Caco-2 (cell line): ENCODE data around the gene TRAFD1. TPM values are rescaled to one million over a fixed set of nuclear protein-coding genes. Genes with fewer than 3 reads are reported as not detected.

Source experiments
- BruUV-seq: library from RNA; stranded (reverse); fragments of 400-500 nt; replicated peaks from 2 replicates; lab custom pipeline; 2021; lab: Mats Ljungman, UMichigan
- CTCF ChIA-PET: fragments of 300-600 bp; sonication (Branson Sonifier 250); formaldehyde crosslinking; loops from one replicate; lab custom pipeline; 2022; ENCODE audit warnings: antibody characterized with exemption; lab: Charles Lee
- POLR2A ChIA-PET: fragments of 300-600 bp; sonication (Branson Sonifier 250); formaldehyde crosslinking; loops from one replicate; lab custom pipeline; 2022; ENCODE audit warnings: antibody characterized with exemption; lab: Charles Lee
- DNase-seq, 2 experiments: peaks; one replicate each; pipeline versions ENCODE4 v3.0.0 to v3.0.0-alpha.2; 2020 to 2022
- H3K27me3 ChIP-seq: replicated peaks from 2 replicates; pipeline ENCODE4 v1.6.0; 2011; ENCODE audit warnings: low read length; ENCODE audit not compliant: control insufficient read depth, insufficient read depth
- H3K36me3 ChIP-seq: 2 replicates; pipeline ENCODE4 v1.5.1; 2011; ENCODE audit warnings: low read length; ENCODE audit not compliant: control insufficient read depth, insufficient read depth
- H3K4me1 ChIP-seq: fragments of 250-450 bp; sonication (Bioruptor Pico); 2 replicates; pipeline ENCODE4 v1.5.1; 2020; ENCODE audit warnings: mild to moderate bottlenecking
- H3K4me3 ChIP-seq: 2 replicates; pipeline ENCODE4 v1.5.1; 2011; ENCODE audit warnings: low read depth, mild to moderate bottlenecking, control low read depth, low read length
- H3K9me3 ChIP-seq: fragments of 250-450 bp; sonication (Bioruptor Pico); 2 replicates; pipeline ENCODE4 v1.5.1; 2020; ENCODE audit warnings: mild to moderate bottlenecking, moderate library complexity
- H3K27ac Mint-ChIP-seq: one replicate; pipeline ENCODE4 v1.8.0; 2022; ENCODE audit warnings: mixed read lengths; ENCODE audit not compliant: unreplicated experiment
- H3K27me3 Mint-ChIP-seq: one replicate; pipeline ENCODE4 v1.8.0; 2022; ENCODE audit warnings: mixed read lengths; ENCODE audit not compliant: insufficient read depth, unreplicated experiment
- H3K36me3 Mint-ChIP-seq: one replicate; pipeline ENCODE4 v1.8.0; 2022; ENCODE audit warnings: mild to moderate bottlenecking, mixed read lengths; ENCODE audit not compliant: insufficient read depth, unreplicated experiment
- H3K4me1 Mint-ChIP-seq: one replicate; pipeline ENCODE4 v1.8.0; 2022; ENCODE audit warnings: low read depth, mixed read lengths; ENCODE audit not compliant: unreplicated experiment
- H3K4me3 Mint-ChIP-seq: one replicate; pipeline ENCODE4 v1.8.0; 2022; ENCODE audit warnings: mild to moderate bottlenecking, moderate library complexity, mixed read lengths; ENCODE audit not compliant: unreplicated experiment
- H3K9me3 Mint-ChIP-seq: one replicate; pipeline ENCODE4 v1.8.0; 2022; ENCODE audit warnings: mixed read lengths; ENCODE audit not compliant: unreplicated experiment
- intact Hi-C: fragments of 100-400 bp; cut with micrococcal nuclease; formaldehyde crosslinking; loops from one replicate; pipeline ENCODE4 v1.10.0; 2022; ENCODE audit not compliant: unreplicated experiment
- total RNA-seq: library from RNA; stranded (reverse); gene quantifications from 2 replicates; pipeline ENCODE4 v1.2.3, GENCODE V29; 2022
- TF ChIP-seq, protein P1 (sequence below), 2 experiments: fragments of 200-600 bp in 1 of 2; IDR thresholded peaks; 1 replicate in 1 of 2; 2 replicates in 1 of 2; pipeline versions ENCODE4 v1.5.1 to v1.8.0; 2011 to 2022; ENCODE audit warnings: antibody characterized with exemption in 1 of 2, control low read depth in 1 of 2, inconsistent platforms in 1 of 2, low read depth in 1 of 2, low read length in 1 of 2, mild to moderate bottlenecking in 1 of 2, moderate library complexity in 1 of 2; ENCODE audit not compliant: insufficient read depth in 1 of 2, severe bottlenecking in 1 of 2, unreplicated experiment in 1 of 2

Gene TRAFD1
- total RNA-seq, 1 experiment from 2014 or later = 25.5 TPM

- no TSS peak for BruUV-seq
- no peaks in the 10 kb centered on the region; the same call in 1 of the 2 replicates for H3K36me3 ChIP-seq
- POLR2A ChIA-PET = no interaction called here
- H3K4me1 ChIP-seq = 0 out of 2 replicates have a peak, but pooled peaks cover 4% of the 10 kb centered on the region
- H3K36me3 Mint-ChIP-seq = peaks cover 18% of the 10 kb centered on the region
- H3K9me3 ChIP-seq = no peaks in the 10 kb centered on the region
- intact Hi-C loops = no loop called here
- no peak overlapping the region for H3K27ac Mint-ChIP-seq
- H3K4me1 Mint-ChIP-seq = no peaks in the 10 kb centered on the region
- CTCF ChIA-PET = no interaction called here
- H3K9me3 Mint-ChIP-seq = no peaks in the 10 kb centered on the region
- no peaks in the 10 kb centered on the region for H3K27me3 Mint-ChIP-seq
- H3K27me3 ChIP-seq = no peaks in the 10 kb centered on the region
- no peak overlapping the region for H3K4me3 Mint-ChIP-seq
- TF ChIP-seq, protein P1, sequence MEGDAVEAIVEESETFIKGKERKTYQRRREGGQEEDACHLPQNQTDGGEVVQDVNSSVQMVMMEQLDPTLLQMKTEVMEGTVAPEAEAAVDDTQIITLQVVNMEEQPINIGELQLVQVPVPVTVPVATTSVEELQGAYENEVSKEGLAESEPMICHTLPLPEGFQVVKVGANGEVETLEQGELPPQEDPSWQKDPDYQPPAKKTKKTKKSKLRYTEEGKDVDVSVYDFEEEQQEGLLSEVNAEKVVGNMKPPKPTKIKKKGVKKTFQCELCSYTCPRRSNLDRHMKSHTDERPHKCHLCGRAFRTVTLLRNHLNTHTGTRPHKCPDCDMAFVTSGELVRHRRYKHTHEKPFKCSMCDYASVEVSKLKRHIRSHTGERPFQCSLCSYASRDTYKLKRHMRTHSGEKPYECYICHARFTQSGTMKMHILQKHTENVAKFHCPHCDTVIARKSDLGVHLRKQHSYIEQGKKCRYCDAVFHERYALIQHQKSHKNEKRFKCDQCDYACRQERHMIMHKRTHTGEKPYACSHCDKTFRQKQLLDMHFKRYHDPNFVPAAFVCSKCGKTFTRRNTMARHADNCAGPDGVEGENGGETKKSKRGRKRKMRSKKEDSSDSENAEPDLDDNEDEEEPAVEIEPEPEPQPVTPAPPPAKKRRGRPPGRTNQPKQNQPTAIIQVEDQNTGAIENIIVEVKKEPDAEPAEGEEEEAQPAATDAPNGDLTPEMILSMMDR (IDR thresholded peaks at IDR 0.05; ENCODE audit: insufficient read depth in 1 of 2, low read depth in 1 of 2, low read length in 1 of 2, severe bottlenecking in 1 of 2, unreplicated experiment in 1 of 2) = no peak
- no peak overlapping the region for H3K4me3 ChIP-seq
- DNase-seq = no peak
These were observed 9.4 kb downstream of the TRAFD1 start for GRCh38 chr12:112134731-112135130.

GRCh38 chr12:112140728-112141127, 15.4 kb downstream of the TRAFD1 start:
- peak in 1 of 2 experiments; percentile 4 for DNase-seq
- no peaks in the 10 kb centered on the region for H3K4me1 Mint-ChIP-seq
- Histone ChIP-seq H3K4me3 (no peak overlapping the region), H3K36me3 (no peaks in the 10 kb centered on the region; the same call in 1 of the 2 replicates), H3K27me3 (no peaks in the 10 kb centered on the region), H3K4me1 (no peaks in the 10 kb centered on the region), H3K9me3 (no peaks in the 10 kb centered on the region)
- no peaks in the 10 kb centered on the region for H3K9me3 Mint-ChIP-seq
- ChIA-PET POLR2A (interaction anchor here (0.8 kb wide), 1 partner anchor 33 kb away, joined by 3 read pairs; no protein-coding TSS in a partner anchor), CTCF (no interaction called here)
- TF ChIP-seq, protein P1 (IDR thresholded peaks at IDR 0.05; ENCODE audit: insufficient read depth in 1 of 2, low read depth in 1 of 2, low read length in 1 of 2, severe bottlenecking in 1 of 2, unreplicated experiment in 1 of 2) = no peak
- no peak overlapping the region for H3K27ac Mint-ChIP-seq
- BruUV-seq = no TSS peak
- peaks cover 60% of the 10 kb centered on the region for H3K36me3 Mint-ChIP-seq
- H3K4me3 Mint-ChIP-seq = no peak overlapping the region
- intact Hi-C loops = no loop called here
- no peaks in the 10 kb centered on the region for H3K27me3 Mint-ChIP-seq

DNA sequence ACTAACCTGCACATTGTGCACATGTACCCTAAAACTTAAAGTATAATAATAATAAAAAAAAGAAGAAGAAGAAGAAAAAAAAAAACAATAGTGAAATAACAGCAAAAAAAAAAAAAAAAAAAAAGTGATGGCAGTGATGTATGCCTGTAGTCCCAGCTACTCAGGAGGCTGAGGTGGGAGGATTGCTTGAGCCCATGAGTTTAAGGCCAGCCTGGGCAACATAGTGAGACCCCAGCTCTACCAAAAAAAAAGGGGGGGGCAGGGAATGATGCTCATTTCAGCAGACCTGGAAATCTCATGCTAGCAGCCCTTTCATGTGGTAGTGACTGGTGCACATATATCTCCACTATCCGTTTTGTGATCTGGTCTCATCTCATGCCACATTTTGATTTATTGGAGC, 20.8 kb downstream of the TRAFD1 start:
- no peak overlapping the region for H3K4me3 ChIP-seq
- Mint-ChIP-seq H3K4me1 (peaks cover 20% of the 10 kb centered on the region), H3K36me3 (peaks cover 70% of the 10 kb centered on the region), H3K4me3 (no peak overlapping the region), H3K27ac (no peak overlapping the region), H3K9me3 (no peaks in the 10 kb centered on the region), H3K27me3 (no peaks in the 10 kb centered on the region)
- peaks cover 3% of the 10 kb centered on the region for H3K36me3 ChIP-seq
- no TSS peak for BruUV-seq
- peaks cover 23% of the 10 kb centered on the region for H3K4me1 ChIP-seq
- no peak for DNase-seq
- CTCF ChIA-PET = interaction anchor here (0.7 kb wide), 1 partner anchor 315 kb away, joined by 6 read pairs; no protein-coding TSS in a partner anchor
- TF ChIP-seq, protein P1 (IDR thresholded peaks at IDR 0.05; ENCODE audit: insufficient read depth in 1 of 2, low read depth in 1 of 2, low read length in 1 of 2, severe bottlenecking in 1 of 2, unreplicated experiment in 1 of 2) = no peak
- intact Hi-C loops = no loop called here
- POLR2A ChIA-PET = no interaction called here
- no peaks in the 10 kb centered on the region for H3K27me3 ChIP-seq
- no peaks in the 10 kb centered on the region for H3K9me3 ChIP-seq
